Measurements from ENCODE around the gene PRUNE2.

GRCh38 chr9:76642074-76642473 is 263.8 kb downstream of the PRUNE2 start:
- TF ChIP-seq POLR2A (IDR thresholded peaks at IDR 0.05; ENCODE audit: control extremely low read depth in 1 of 2, low read depth in 2 of 2, low read length in 2 of 2) (no peak), CTCF (IDR thresholded peaks at IDR 0.05; ENCODE audit: control extremely low read depth in 1 of 3, insufficient read depth in 1 of 3, low read depth in 1 of 3, low read length in 3 of 3) (no peak), EP300 (IDR thresholded peaks at IDR 0.05; ENCODE audit: borderline replicate concordance in 1 of 2, low read depth in 2 of 2, low read length in 2 of 2) (no peak), BCL11A (IDR thresholded peaks at IDR 0.05; ENCODE audit: low read depth in 2 of 2, low read length in 2 of 2) (no peak), CEBPB (IDR thresholded peaks at IDR 0.05; ENCODE audit: low read depth, low read length) (no peak), BACH1 (IDR thresholded peaks at IDR 0.05; ENCODE audit: low read length) (no peak), USF2 (IDR thresholded peaks at IDR 0.05; ENCODE audit: low read length) (no peak), CHD7 (IDR thresholded peaks at IDR 0.05; ENCODE audit: insufficient replicate concordance, low read length) (no peak), ASH2L (IDR thresholded peaks at IDR 0.05; ENCODE audit: low read length) (no peak), POLR2AphosphoS5 (IDR thresholded peaks at IDR 0.05; ENCODE audit: low read depth, low read length) (no peak), GABPA (IDR thresholded peaks at IDR 0.05; ENCODE audit: borderline replicate concordance, insufficient read depth, low read length) (no peak), MAX (IDR thresholded peaks at IDR 0.05) (no peak), BRCA1 (IDR thresholded peaks at IDR 0.05; ENCODE audit: low read depth, low read length) (no peak), MAFK (IDR thresholded peaks at IDR 0.05; ENCODE audit: low read depth, low read length) (no peak)

Data from H1 (cell line).